ENCODE measurements around the gene STS. TPM values are rescaled to one million over a fixed set of nuclear protein-coding genes. Genes with fewer than 3 reads are reported as not detected.
A peak's percentile ranks its signal among the peaks of the same experiment; 100 is the strongest.

Gene STS
- total RNA-seq, 1 donor: 6.9 TPM

- TF ChIP-seq CTCF (IDR thresholded peaks at IDR 0.05; ENCODE audit: insufficient read depth, low read depth, low read length): no peak
- no peak for DNase-seq (ENCODE audit: low read depth)
- no peak overlapping the region for H3K4me3 ChIP-seq (ENCODE audit: low read depth, low read length)
Measured at GRCh38 chrX:7155163-7155562, 7.7 kb downstream of the STS start.

GRCh38 chrX:7156879-7157278, 9.4 kb downstream of the STS start:
- no peak for DNase-seq (ENCODE audit: low read depth)
- TF ChIP-seq CTCF (IDR thresholded peaks at IDR 0.05; ENCODE audit: insufficient read depth, low read depth, low read length): no peak
- no peak overlapping the region for H3K4me3 ChIP-seq (ENCODE audit: low read depth, low read length)

GRCh38 chrX:7158468-7158990, 11.0 kb downstream of the STS start:
- TF ChIP-seq CTCF (IDR thresholded peaks at IDR 0.05; ENCODE audit: insufficient read depth, low read depth, low read length): no peak
- H3K4me3 ChIP-seq (ENCODE audit: low read depth, low read length): no peak overlapping the region
- DNase-seq (ENCODE audit: low read depth): no peak

GRCh38 chrX:7159149-7159861, 11.8 kb downstream of the STS start:
- no peak overlapping the region for H3K4me3 ChIP-seq (ENCODE audit: low read depth, low read length)
- no peak for TF ChIP-seq CTCF (IDR thresholded peaks at IDR 0.05; ENCODE audit: insufficient read depth, low read depth, low read length)
- no peak for DNase-seq (ENCODE audit: low read depth)

- peak; percentile 15 for DNase-seq (ENCODE audit: low read depth)
Measured at GRCh38 chrX:7163146-7163677, 15.7 kb downstream of the STS start.

GRCh38 chrX:7164174-7164573, 16.7 kb downstream of the STS start:
- DNase-seq (ENCODE audit: low read depth): no peak
- no peak for TF ChIP-seq CTCF (IDR thresholded peaks at IDR 0.05; ENCODE audit: insufficient read depth, low read depth, low read length)
- H3K4me3 ChIP-seq (ENCODE audit: low read depth, low read length): no peak overlapping the region

More at GRCh38 chrX:7163146-7163677, 15.7 kb downstream of the STS start:
- no peak for TF ChIP-seq CTCF (IDR thresholded peaks at IDR 0.05; ENCODE audit: insufficient read depth, low read depth, low read length)
- H3K4me3 ChIP-seq (ENCODE audit: low read depth, low read length): no peak overlapping the region

Data from fibroblast of villous mesenchyme (primary cell).